Kidney tubule cell (primary cell): ENCODE measurements around the gene SIPA1L3.

Source experiments
- DNase-seq: peaks from one replicate; pipeline ENCODE4 v3.0.0-alpha.2; 2018; ENCODE audit warnings: low spot score

SIPA1L3 gene

GRCh38 chr19:37946132-37946531, 39.1 kb downstream of the SIPA1L3 start:
- DNase-seq = no peak

GRCh38 chr19:37947778-37948177, 40.8 kb downstream of the SIPA1L3 start:
- no peak for DNase-seq

GRCh38 chr19:37948362-37948761, 41.4 kb downstream of the SIPA1L3 start:
- peak; percentile 44 for DNase-seq

GRCh38 chr19:37950471-37951175, 43.6 kb downstream of the SIPA1L3 start:
- no peak for DNase-seq

GRCh38 chr19:37951816-37952210, 44.8 kb downstream of the SIPA1L3 start:
- DNase-seq = peak; percentile 76

- DNase-seq = peak; percentile 70
Observed at GRCh38 chr19:37953171-37953917, 46.3 kb downstream of the SIPA1L3 start.

GRCh38 chr19:37953918-37954303, 46.9 kb downstream of the SIPA1L3 start:
- DNase-seq = no peak

- no peak for DNase-seq
Observed at GRCh38 chr19:37954421-37954874, 47.4 kb downstream of the SIPA1L3 start.

- no peak for DNase-seq
Observed at GRCh38 chr19:37955986-37956385, 49.0 kb downstream of the SIPA1L3 start.

- DNase-seq = no peak
Observed at GRCh38 chr19:37957176-37957575, 50.2 kb downstream of the SIPA1L3 start.

GRCh38 chr19:37959665-37960114, 52.7 kb downstream of the SIPA1L3 start:
- no peak for DNase-seq

GRCh38 chr19:37961198-37961597, 54.2 kb downstream of the SIPA1L3 start:
- no peak for DNase-seq

GRCh38 chr19:37963190-37963936, 56.4 kb downstream of the SIPA1L3 start:
- no peak for DNase-seq

GRCh38 chr19:37964109-37964508, 57.1 kb downstream of the SIPA1L3 start:
- no peak for DNase-seq

GRCh38 chr19:37966211-37966661, 59.2 kb downstream of the SIPA1L3 start:
- DNase-seq = no peak

- peak; percentile 54 for DNase-seq
Observed at GRCh38 chr19:37966662-37967231, 59.7 kb downstream of the SIPA1L3 start.

- no peak for DNase-seq
Observed at GRCh38 chr19:37969695-37970094, 62.7 kb downstream of the SIPA1L3 start.

- no peak for DNase-seq
Observed at GRCh38 chr19:37970699-37971098, 63.7 kb downstream of the SIPA1L3 start.

- DNase-seq = no peak
Observed at GRCh38 chr19:37972803-37973202, 65.8 kb downstream of the SIPA1L3 start.

GRCh38 chr19:37973666-37974065, 66.7 kb downstream of the SIPA1L3 start:
- peak; percentile 32 for DNase-seq

GRCh38 chr19:37975071-37975470, 68.1 kb downstream of the SIPA1L3 start:
- no peak for DNase-seq
